Stimulated activated naive CD8-positive, alpha-beta T cell treated with anti-CD3 and anti-CD28 coated beads, Interleukin-15, amount 100 ng/mL, for 72 hours (primary cell): ENCODE measurements around the gene HBD.

Experiments used
- ATAC-seq: fragments of 150-1000 bp; cut with Tn5 transposase; 2 replicates; pipeline ENCODE4 v1.10.0; 2021; ENCODE audit warnings: mild to moderate bottlenecking, moderate library complexity
- DNase-seq, 2 donors: peaks; one replicate each; pipeline ENCODE4 v3.0.0; 2021 to 2022
- H3K27ac Mint-ChIP-seq, 2 donors: one replicate each; pipeline ENCODE4 v1.8.0; 2022; ENCODE audit warnings: mild to moderate bottlenecking in 2 of 2, mixed read lengths in 2 of 2, moderate library complexity in 2 of 2
- H3K27me3 Mint-ChIP-seq: one replicate; pipeline ENCODE4 v1.8.0; 2022; ENCODE audit warnings: mixed read lengths
- H3K4me1 Mint-ChIP-seq: one replicate; pipeline ENCODE4 v1.8.0; 2022; ENCODE audit warnings: mild to moderate bottlenecking, mixed read lengths
- H3K4me3 Mint-ChIP-seq, 2 donors: one replicate each; pipeline ENCODE4 v1.8.0; 2022; ENCODE audit warnings: mild to moderate bottlenecking in 2 of 2, mixed read lengths in 2 of 2, moderate library complexity in 1 of 2
- H3K9me3 Mint-ChIP-seq, 2 donors: one replicate each; pipeline ENCODE4 v1.8.0; 2022; ENCODE audit warnings: mixed read lengths in 2 of 2

Gene HBD

GRCh38 chr11:5196067-5196466 lies 38.2 kb downstream of the HBD start:
- H3K4me1 Mint-ChIP-seq: no peaks in the 10 kb centered on the region
- ATAC-seq: no peak

GRCh38 chr11:5192738-5193137 lies 41.5 kb downstream of the HBD start:
- Mint-ChIP-seq H3K4me3 (no peak overlapping the region), H3K27ac (no peak overlapping the region), H3K9me3 (peaks cover 4 to 37% of the 10 kb centered on the region in 2 donors), H3K27me3 (no peaks in the 10 kb centered on the region), H3K4me1 (no peaks in the 10 kb centered on the region)
- DNase-seq (no peak), ATAC-seq (no peak)

More at GRCh38 chr11:5196067-5196466, 38.2 kb downstream of the HBD start:
- H3K4me3 Mint-ChIP-seq: no peak overlapping the region
- no peak overlapping the region for H3K27ac Mint-ChIP-seq
- peaks cover 9% of the 10 kb centered on the region for H3K27me3 Mint-ChIP-seq
- no peak for DNase-seq
- H3K9me3 Mint-ChIP-seq: peaks cover 4 to 17% of the 10 kb centered on the region in 2 donors

GRCh38 chr11:5188201-5188600 lies 46.1 kb downstream of the HBD start:
- H3K27ac Mint-ChIP-seq: no peak overlapping the region
- H3K4me3 Mint-ChIP-seq: no peak overlapping the region
- ATAC-seq (no peak), DNase-seq (no peak)
- peaks cover 4 to 31% of the 10 kb centered on the region in 2 donors for H3K9me3 Mint-ChIP-seq
- H3K4me1 Mint-ChIP-seq: no peaks in the 10 kb centered on the region
- H3K27me3 Mint-ChIP-seq: peaks cover 4% of the 10 kb centered on the region
